SK-N-SH (cell line): ENCODE measurements around the gene IQGAP2. TPM values are rescaled to one million over a fixed set of nuclear protein-coding genes. Genes with fewer than 3 reads are reported as not detected.

Source experiments
- CTCF ChIA-PET: fragments of 300-600, 350-600 bp; formaldehyde crosslinking; extraction: SDS; loops from one replicate; lab custom pipeline; 2021; lab: Yijun Ruan, JAX
- POLR2A ChIA-PET: fragments of 350-600 bp; sonication (Branson Sonifier 250); formaldehyde crosslinking; extraction: SDS; loops from one replicate; lab custom pipeline; 2020; ENCODE audit warnings: antibody characterized with exemption, inconsistent platforms; lab: Yijun Ruan, JAX
- DNase-seq: peaks from one replicate; pipeline ENCODE4 v3.0.0; 2012
- H2AFZ ChIP-seq: fragments of 200-600 bp; sonication (generic); 2 replicates; pipeline ENCODE4 v1.8.1; 2016; ENCODE audit warnings: antibody characterized with exemption, mild to moderate bottlenecking, low read depth
- H3F3A ChIP-seq: fragments of 200-600 bp; sonication (generic); replicated peaks from 2 replicates; pipeline ENCODE3; 2016; ENCODE audit warnings: antibody characterized with exemption, mild to moderate bottlenecking; ENCODE audit not compliant: insufficient read depth
- H3K27ac ChIP-seq, 2 experiments: fragments of 200-500 bp in 1 of 2; fragments of 200-600 bp in 1 of 2; sonication (Bioruptor generic) in 1 of 2; sonication (generic), shearing (Covaris generic) in 1 of 2; 2 replicates each; pipeline versions ENCODE4 v1.5.1 to v1.6.1; 2014 to 2016; ENCODE audit warnings: low read depth in 2 of 2, inconsistent platforms in 1 of 2, low read length in 1 of 2, mild to moderate bottlenecking in 1 of 2, mixed read lengths in 1 of 2
- H3K27me3 ChIP-seq: fragments of 200-600 bp; sonication (generic), shearing (Covaris generic); 2 replicates; pipeline ENCODE4 v1.6.1; 2016; ENCODE audit warnings: mixed run types; ENCODE audit not compliant: insufficient read depth
- H3K36me3 ChIP-seq, 2 experiments: fragments of 200-500 bp in 1 of 2; fragments of 200-600 bp in 1 of 2; sonication (Bioruptor generic) in 1 of 2; sonication (generic) in 1 of 2; replicated peaks in 1 of 2; 2 replicates each; pipeline versions ENCODE3 to v1.5.1; 2014 to 2016; ENCODE audit warnings: low read length in 1 of 2, mild to moderate bottlenecking in 1 of 2; ENCODE audit not compliant: insufficient read depth in 2 of 2, control insufficient read depth in 1 of 2
- H3K4me1 ChIP-seq, 2 experiments: fragments of 200-500 bp in 1 of 2; fragments of 200-600 bp in 1 of 2; sonication (Bioruptor generic) in 1 of 2; sonication (generic), shearing (Covaris generic) in 1 of 2; 2 replicates each; pipeline versions ENCODE4 v1.5.1 to v1.6.1; 2014 to 2016; ENCODE audit warnings: low read depth in 1 of 2, low read length in 1 of 2, mixed run types in 1 of 2; ENCODE audit not compliant: insufficient read depth in 2 of 2, control insufficient read depth in 1 of 2
- H3K4me2 ChIP-seq: fragments of 200-600 bp; sonication (generic), shearing (Covaris generic); 2 replicates; pipeline ENCODE4 v1.6.1; 2017; ENCODE audit warnings: mixed run types
- H3K4me3 ChIP-seq, 2 experiments: fragments of 200-500 bp in 1 of 2; fragments of 200-600 bp in 1 of 2; sonication (Bioruptor generic) in 1 of 2; sonication (generic), shearing (Covaris generic) in 1 of 2; 2 replicates each; pipeline versions ENCODE4 v1.5.1 to v1.8.1; 2014 to 2016; ENCODE audit warnings: low read depth in 2 of 2, inconsistent platforms in 1 of 2, low read length in 1 of 2, mild to moderate bottlenecking in 1 of 2, mixed read lengths in 1 of 2, moderate library complexity in 1 of 2
- H3K79me2 ChIP-seq: fragments of 200-600 bp; sonication (generic); 2 replicates; pipeline ENCODE4 v1.8.1; 2017; ENCODE audit warnings: mild to moderate bottlenecking; ENCODE audit not compliant: insufficient read depth
- H3K9ac ChIP-seq: fragments of 200-600 bp; sonication (generic); 2 replicates; pipeline ENCODE4 v1.6.1; 2017; ENCODE audit warnings: mixed run types
- H3K9me2 ChIP-seq: fragments of 200-600 bp; sonication (generic); 2 replicates; pipeline ENCODE4 v1.6.1; 2017; ENCODE audit warnings: mixed run types
- H3K9me3 ChIP-seq: fragments of 200-600 bp; sonication (generic); 2 replicates; pipeline ENCODE4 v1.6.1; 2017; ENCODE audit warnings: mixed run types, mild to moderate bottlenecking, moderate library complexity
- H4K20me1 ChIP-seq: fragments of 200-600 bp; sonication (generic); 2 replicates; pipeline ENCODE4 v1.6.1; 2017; ENCODE audit warnings: mild to moderate bottlenecking, mixed run types; ENCODE audit not compliant: insufficient read depth
- EZH2phosphoT487 ChIP-seq: fragments of 200-600 bp; sonication (generic); IDR thresholded peaks from 2 replicates; pipeline ENCODE4 v1.6.1; 2017; ENCODE audit warnings: low read depth, mixed run types, mild to moderate bottlenecking, antibody characterized with exemption, moderate library complexity, borderline replicate concordance
- FOSL2 ChIP-seq: IDR thresholded peaks from 2 replicates; pipeline ENCODE4 v1.4.0; 2012; ENCODE audit warnings: low read depth, mild to moderate bottlenecking, moderate library complexity, borderline replicate concordance
- FOXJ3 ChIP-seq: sonication (generic); formaldehyde crosslinking; IDR thresholded peaks from 2 replicates; pipeline ENCODE4 v1.5.1; 2020; ENCODE audit warnings: mild to moderate bottlenecking, missing genetic modification reagents
- GATA2 ChIP-seq: sonication (generic); formaldehyde crosslinking; IDR thresholded peaks from 2 replicates; pipeline ENCODE4 v1.5.0; 2020; ENCODE audit warnings: mild to moderate bottlenecking, missing genetic modification reagents
- JUND ChIP-seq: IDR thresholded peaks from 2 replicates; pipeline ENCODE4 v1.4.0; 2012
- MEF2A ChIP-seq: IDR thresholded peaks from 2 replicates; pipeline ENCODE4 v1.4.0; 2012; ENCODE audit warnings: low read depth, borderline replicate concordance
- PBX3 ChIP-seq: IDR thresholded peaks from 2 replicates; pipeline ENCODE4; 2012
- RAD21 ChIP-seq: IDR thresholded peaks from 2 replicates; pipeline ENCODE4 v1.6.1; 2012; ENCODE audit warnings: mild to moderate bottlenecking, low read length
- RFX5 ChIP-seq: IDR thresholded peaks from 2 replicates; pipeline ENCODE4 v1.6.1; 2012; ENCODE audit warnings: mild to moderate bottlenecking, improper control_type of control experiment, low read length
- SMC3 ChIP-seq: IDR thresholded peaks from 2 replicates; pipeline ENCODE4 v1.6.1; 2012; ENCODE audit warnings: low read depth, low read length, improper control_type of control experiment
- TAF1 ChIP-seq: IDR thresholded peaks from 2 replicates; pipeline ENCODE4 v1.6.1; 2012; ENCODE audit warnings: low read depth, mild to moderate bottlenecking, low read length, moderate library complexity, borderline replicate concordance
- USF1 ChIP-seq: IDR thresholded peaks from 2 replicates; pipeline ENCODE4 v1.4.0; 2012; ENCODE audit warnings: low read depth, borderline replicate concordance
- YY1 ChIP-seq: IDR thresholded peaks from 2 replicates; pipeline ENCODE4 v1.4.0; 2012; ENCODE audit warnings: low read depth, mild to moderate bottlenecking
- whole genome bisulfite sequencing: methylation state at CpG from one replicate; pipeline ENCODE4 v1.1.6; 2017; ENCODE audit warnings: low lambda C conversion rate; 5-methylcytosine and 5-hydroxymethylcytosine counted together
- polyA plus RNA-seq, 3 experiments: library from polyadenylated mRNA; depleted of rRNA; stranded (reverse); fragments of >200 nt; gene quantifications; 2 replicates each; pipeline ENCODE4 v1.2.3, GENCODE V29; 2012

The IQGAP2 gene
- polyA plus RNA-seq, 1 of the 3 experiments (the other 2 are of a cell fraction) = 2.1 TPM

- Histone ChIP-seq H3K9ac (no peak overlapping the region), H3K9me2 (no peaks in the 10 kb centered on the region), H3K27ac (no peak overlapping the region), H3K4me1 (peaks cover 3 to 21% of the 10 kb centered on the region in 2 experiments), H2AFZ (no peak overlapping the region), H4K20me1 (no peaks in the 10 kb centered on the region), H3K36me3 (peaks cover 0 to 4% of the 10 kb centered on the region in 2 experiments), H3F3A (peaks cover 22% of the 10 kb centered on the region), H3K9me3 (no peaks in the 10 kb centered on the region; the same call in 1 of the 2 replicates), H3K4me3 (no peak overlapping the region), H3K79me2 (no peaks in the 10 kb centered on the region), H3K4me2 (no peak overlapping the region), H3K27me3 (no peaks in the 10 kb centered on the region)
- no peak for TF ChIP-seq FOSL2
- POLR2A ChIA-PET = no interaction called here
- CTCF ChIA-PET = interaction anchor here (0.9 to 1.5 kb wide), 2 partner anchors 20 to 93 kb away, joined by 3 to 4 read pairs; partner anchors contain the start of gene F2R
- WGBS = 96% methylated on average over 6 of the region's 6 CpGs
- DNase-seq = no peak
These were observed 292.3 kb downstream of the IQGAP2 start for GRCh38 chr5:76695346-76695745.

GRCh38 chr5:76696251-76696650 lies 293.2 kb downstream of the IQGAP2 start:
- no peak for DNase-seq
- H3K4me2 ChIP-seq = no peak overlapping the region
- H3K4me1 ChIP-seq = peaks cover 3 to 14% of the 10 kb centered on the region in 2 experiments
- no peak overlapping the region for H3K4me3 ChIP-seq
- ChIA-PET CTCF (interaction anchor here (1.5 kb wide), 1 partner anchor 94 kb away, joined by 4 read pairs; no protein-coding TSS in a partner anchor), POLR2A (no interaction called here)
- TF ChIP-seq EZH2phosphoT487 (no peak), FOSL2 (no peak), MEF2A (no peak), USF1 (no peak), SMC3 (no peak), FOXJ3 (no peak), RFX5 (no peak), JUND (no peak), RAD21 (no peak), YY1 (no peak), TAF1 (no peak), GATA2 (CRISPR knock-in tag) (no peak), PBX3 (no peak)
- 97% methylated on average over 1 of the region's 1 CpG for WGBS
- H3K27ac ChIP-seq = peak overlapping the region in 1 of 2 experiments; percentile 41; a peak in 2 of 4 replicates
- H3K79me2 ChIP-seq = no peaks in the 10 kb centered on the region
- peak overlapping the region; percentile 65 for H2AFZ ChIP-seq
- no peaks in the 10 kb centered on the region; the same call in 1 of the 2 replicates for H3K9me3 ChIP-seq
- H3K9me2 ChIP-seq = no peaks in the 10 kb centered on the region
- peaks cover 19% of the 10 kb centered on the region for H3F3A ChIP-seq
- no peak overlapping the region; the same call in 1 of the 2 replicates for H3K9ac ChIP-seq
- H4K20me1 ChIP-seq = no peaks in the 10 kb centered on the region
- H3K27me3 ChIP-seq = no peaks in the 10 kb centered on the region
- H3K36me3 ChIP-seq = peaks cover 0 to 4% of the 10 kb centered on the region in 2 experiments
